GM23248 (cell line): ENCODE data around the gene ADAMTS15. TPM values are rescaled to one million over a fixed set of nuclear protein-coding genes. Genes with fewer than 3 reads are reported as not detected.

ENCODE experiments used
- DNase-seq: peaks from one replicate; pipeline ENCODE4 v3.0.0-alpha.2; 2015
- H2AFZ ChIP-seq: fragments of 200-600 bp; sonication (generic); 2 replicates; pipeline ENCODE4 v1.6.1; 2016; ENCODE audit warnings: antibody characterized with exemption
- H3F3A ChIP-seq: fragments of 200-600 bp; sonication (generic); 2 replicates; pipeline ENCODE4 v1.6.1; 2016; ENCODE audit warnings: mild to moderate bottlenecking, antibody characterized with exemption, mixed run types; ENCODE audit not compliant: insufficient read depth
- H3K27ac ChIP-seq: fragments of 200-600 bp; sonication (generic); 2 replicates; pipeline ENCODE4 v1.5.1; 2016; ENCODE audit warnings: mild to moderate bottlenecking
- H3K27me3 ChIP-seq: fragments of 200-600 bp; sonication (generic); replicated peaks from 2 replicates; pipeline ENCODE4 v1.6.1; 2016; ENCODE audit warnings: mild to moderate bottlenecking; ENCODE audit not compliant: insufficient read depth
- H3K36me3 ChIP-seq: fragments of 200-600 bp; sonication (generic); 2 replicates; pipeline ENCODE4 v1.6.1; 2016; ENCODE audit warnings: low read depth, mild to moderate bottlenecking
- H3K4me1 ChIP-seq: fragments of 200-600 bp; sonication (generic); 2 replicates; pipeline ENCODE4 v1.6.1; 2016; ENCODE audit warnings: mild to moderate bottlenecking; ENCODE audit not compliant: insufficient read depth
- H3K4me2 ChIP-seq: fragments of 200-600 bp; sonication (generic); one replicate; pipeline ENCODE4 v1.6.1; 2016; ENCODE audit warnings: mild to moderate bottlenecking; ENCODE audit not compliant: unreplicated experiment
- H3K4me3 ChIP-seq: fragments of 200-600 bp; sonication (generic); 2 replicates; pipeline ENCODE4 v1.5.1; 2016; ENCODE audit warnings: mild to moderate bottlenecking
- H3K79me2 ChIP-seq: fragments of 200-600 bp; sonication (generic); 2 replicates; pipeline ENCODE4 v1.6.1; 2016; ENCODE audit warnings: mild to moderate bottlenecking; ENCODE audit not compliant: insufficient read depth
- H3K9ac ChIP-seq: fragments of 200-600 bp; sonication (generic); 2 replicates; pipeline ENCODE4 v1.6.1; 2016; ENCODE audit warnings: mild to moderate bottlenecking
- H3K9me2 ChIP-seq: fragments of 200-600 bp; sonication (generic); 2 replicates; pipeline ENCODE4 v1.6.1; 2016; ENCODE audit warnings: mixed run types, mild to moderate bottlenecking, moderate library complexity; ENCODE audit not compliant: insufficient read depth
- H3K9me3 ChIP-seq: fragments of 200-600 bp; sonication (generic); one replicate; pipeline ENCODE4 v1.6.1; 2017; ENCODE audit warnings: low read depth
- H4K20me1 ChIP-seq: fragments of 200-600 bp; sonication (generic); 2 replicates; pipeline ENCODE4 v1.6.0; 2016; ENCODE audit not compliant: insufficient read depth
- EZH2 ChIP-seq: fragments of 200-600 bp; sonication (generic); IDR thresholded peaks from 2 replicates; pipeline ENCODE4 v1.6.1; 2018; ENCODE audit warnings: antibody characterized with exemption, mild to moderate bottlenecking; ENCODE audit not compliant: insufficient read depth, poor library complexity, severe bottlenecking
- EZH2phosphoT487 ChIP-seq: fragments of 200-600 bp; sonication (generic); IDR thresholded peaks from 2 replicates; pipeline ENCODE4 v1.6.1; 2018; ENCODE audit warnings: antibody characterized with exemption, moderate library complexity, mild to moderate bottlenecking, low read depth; ENCODE audit not compliant: insufficient read depth
- WGBS, 2 experiments: methylation state at CpG; one replicate each; pipeline ENCODE4 v1.1.6; 2015 to 2017; ENCODE audit warnings: low lambda C conversion rate in 2 of 2, low coverage in 1 of 2; ENCODE audit errors: missing lambda C conversion rate in 2 of 2; 5-methylcytosine and 5-hydroxymethylcytosine counted together
- in situ Hi-C: fragments of 300-500 bp; cut with MboI; formaldehyde crosslinking; loops from 2 replicates; pipeline ENCODE4 v1.15.0; 2020
- polyA plus RNA-seq: library from polyadenylated mRNA; unstranded; fragments of >200 nt; fragmentation: Nextera tagmentation; extraction: Ambion mirVana; gene quantifications from 2 replicates; pipeline ENCODE4 v1.2.1, GENCODE V29; 2016
- total RNA-seq: library from RNA; depleted of rRNA; stranded (reverse); fragments of >200 nt; shearing (Covaris generic); gene quantifications from 2 replicates; pipeline ENCODE4 v1.2.3, GENCODE V29; 2014

Gene ADAMTS15
- total and polyA plus RNA-seq, 2 experiments from 2014 or later: 0.09 to 0.97 TPM

DNA sequence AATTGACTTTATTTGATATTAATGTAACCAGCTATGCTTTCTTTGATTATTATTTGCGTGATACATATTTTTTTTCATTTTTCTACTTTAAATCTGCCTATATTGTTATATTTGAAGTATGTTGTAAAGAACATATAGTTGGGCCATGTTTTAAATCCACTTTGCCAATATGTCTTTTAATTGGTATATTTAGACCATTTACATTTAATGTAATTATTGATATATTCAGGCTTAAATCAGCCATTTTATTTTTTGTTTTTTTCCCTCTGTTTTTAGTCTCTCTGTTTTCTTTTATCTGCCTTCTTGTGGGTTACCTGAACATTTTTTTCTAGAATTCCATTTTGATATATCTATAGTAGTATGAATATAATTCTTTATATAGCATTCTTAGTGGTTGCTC, 55.9 kb downstream of the ADAMTS15 start:
- Histone ChIP-seq H3K4me2 (no peak overlapping the region), H3K4me1 (peaks cover 7% of the 10 kb centered on the region; the same call in 1 of the 2 replicates), H3K9me3 (peaks cover 6% of the 10 kb centered on the region), H3K4me3 (no peak overlapping the region), H3K36me3 (no peaks in the 10 kb centered on the region), H3F3A (no peaks in the 10 kb centered on the region), H3K27me3 (no peaks in the 10 kb centered on the region), H3K79me2 (no peaks in the 10 kb centered on the region), H2AFZ (no peak overlapping the region), H3K9ac (no peak overlapping the region), H3K9me2 (no peaks in the 10 kb centered on the region), H4K20me1 (no peaks in the 10 kb centered on the region), H3K27ac (no peak overlapping the region)
- 93 to 97% methylated on average over 1 of the region's 1 CpG for WGBS, 2 experiments
- DNase-seq: no peak
- in situ Hi-C loops: no loop called here
- TF ChIP-seq EZH2phosphoT487 (no peak), EZH2 (no peak)

DNA sequence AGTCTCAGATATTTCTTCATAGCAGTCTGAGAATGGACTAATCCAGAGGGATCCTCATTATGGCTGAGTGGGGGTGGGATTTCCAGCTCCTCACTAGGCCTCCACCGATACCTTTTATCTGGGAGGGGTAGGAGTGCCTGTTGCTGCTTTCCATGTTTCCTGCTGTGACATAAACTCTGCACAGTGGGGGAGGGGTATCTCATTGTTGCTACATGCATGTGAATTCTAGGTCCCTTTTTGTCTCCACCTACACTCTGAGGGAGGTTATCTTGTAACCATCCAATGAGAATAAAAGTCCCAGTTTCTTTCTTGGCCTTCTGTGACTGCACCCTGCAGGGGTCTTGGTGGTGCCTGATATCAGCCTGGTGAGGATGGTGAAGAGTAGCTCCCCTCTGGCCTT, 60.5 kb downstream of the ADAMTS15 start:
- TF ChIP-seq EZH2: no peak
- TF ChIP-seq EZH2phosphoT487: no peak
- in situ Hi-C loops: no loop called here
- H3K9ac ChIP-seq: no peak overlapping the region
- no peak overlapping the region for H3K4me2 ChIP-seq
- no peaks in the 10 kb centered on the region for H3K9me2 ChIP-seq
- DNase-seq: no peak
- no peaks in the 10 kb centered on the region for H3K36me3 ChIP-seq
- H3K79me2 ChIP-seq: no peaks in the 10 kb centered on the region
- no peaks in the 10 kb centered on the region for H4K20me1 ChIP-seq
- H3K4me3 ChIP-seq: no peak overlapping the region
- H2AFZ ChIP-seq: no peak overlapping the region
- H3F3A ChIP-seq: no peaks in the 10 kb centered on the region
- H3K9me3 ChIP-seq: peaks cover 6% of the 10 kb centered on the region
- peaks cover 13% of the 10 kb centered on the region for H3K4me1 ChIP-seq
- WGBS, 2 experiments: 69 to 71% methylated on average over 1 of the region's 1 CpG
- no peaks in the 10 kb centered on the region for H3K27me3 ChIP-seq
- H3K27ac ChIP-seq: no peak overlapping the region

DNA sequence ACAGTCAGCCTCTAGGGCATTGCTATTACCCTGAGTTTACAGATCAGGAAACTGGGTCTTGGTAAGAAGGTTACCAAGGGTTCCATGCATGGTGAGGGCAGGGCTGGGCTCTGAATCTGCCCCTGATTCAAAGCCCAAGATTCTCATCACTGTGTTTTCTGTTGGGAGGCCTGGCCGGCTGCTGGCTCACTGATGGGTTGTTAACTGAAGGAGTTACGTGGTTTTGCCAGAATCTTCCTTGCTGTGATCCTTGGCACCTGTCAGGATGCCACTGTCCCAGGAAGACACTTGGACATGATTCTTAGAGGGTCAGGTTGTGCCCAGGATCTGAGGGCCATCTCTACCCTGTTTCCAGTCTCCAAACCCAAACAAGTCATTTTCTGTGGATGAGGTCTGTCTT, 61.5 kb downstream of the ADAMTS15 start:
- no peak overlapping the region for H3K4me2 ChIP-seq
- H3K36me3 ChIP-seq: no peaks in the 10 kb centered on the region
- WGBS, 2 experiments: 90 to 96% methylated on average over 2 of the region's 2 CpGs
- H3K79me2 ChIP-seq: no peaks in the 10 kb centered on the region
- TF ChIP-seq EZH2 (no peak), EZH2phosphoT487 (no peak)
- H3K4me3 ChIP-seq: no peak overlapping the region
- H3K4me1 ChIP-seq: peaks cover 23% of the 10 kb centered on the region
- H3K27me3 ChIP-seq: no peaks in the 10 kb centered on the region
- no peak overlapping the region for H3K27ac ChIP-seq
- no peak for DNase-seq
- in situ Hi-C loops: no loop called here
- H3K9ac ChIP-seq: no peak overlapping the region
- H3K9me3 ChIP-seq: peaks cover 4% of the 10 kb centered on the region
- H4K20me1 ChIP-seq: no peaks in the 10 kb centered on the region
- no peaks in the 10 kb centered on the region for H3F3A ChIP-seq
- no peak overlapping the region for H2AFZ ChIP-seq
- no peaks in the 10 kb centered on the region for H3K9me2 ChIP-seq

DNA sequence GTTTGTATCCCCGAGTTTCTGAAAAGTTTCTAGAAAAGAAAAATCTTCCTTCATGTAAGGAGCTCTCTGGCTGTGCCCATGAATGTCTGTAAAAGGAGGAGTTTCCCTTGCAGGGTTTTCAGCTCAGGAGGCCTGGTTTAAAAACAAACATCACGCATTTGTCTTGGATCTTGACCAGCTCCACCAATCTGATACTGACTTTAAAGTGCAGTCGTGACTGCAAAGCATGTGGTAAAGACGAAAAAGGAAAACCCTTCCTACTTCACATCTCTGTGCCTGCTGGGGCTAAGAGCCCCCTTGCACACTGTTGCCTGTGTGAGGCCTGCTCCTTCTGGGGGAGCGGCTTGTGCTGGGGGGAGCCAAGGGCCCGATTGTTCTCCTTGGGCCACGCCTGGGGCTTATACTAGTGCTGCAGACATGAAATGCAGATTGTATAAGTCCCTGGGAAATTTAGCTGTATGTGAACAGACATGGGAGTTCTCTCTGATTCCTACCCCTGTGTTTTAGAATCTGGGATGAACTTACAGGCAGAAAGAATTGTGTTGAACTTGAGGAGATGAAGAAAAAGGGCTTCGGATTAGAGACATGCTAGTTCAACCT, 62.1 kb downstream of the ADAMTS15 start:
- no peaks in the 10 kb centered on the region for H3K36me3 ChIP-seq
- no peak for DNase-seq
- H3F3A ChIP-seq: peaks cover 6% of the 10 kb centered on the region; the same call in 1 of the 2 replicates
- H3K4me2 ChIP-seq: no peak overlapping the region
- WGBS, 2 experiments: 54 to 56% methylated on average over 8 of the region's 8 CpGs
- no peaks in the 10 kb centered on the region for H4K20me1 ChIP-seq
- no peak overlapping the region for H3K27ac ChIP-seq
- no peak for TF ChIP-seq EZH2
- no peak for TF ChIP-seq EZH2phosphoT487
- H3K9ac ChIP-seq: no peak overlapping the region
- no peaks in the 10 kb centered on the region for H3K27me3 ChIP-seq
- no peaks in the 10 kb centered on the region for H3K9me3 ChIP-seq
- in situ Hi-C loops: no loop called here
- no peak overlapping the region for H2AFZ ChIP-seq
- H3K79me2 ChIP-seq: no peaks in the 10 kb centered on the region
- peaks cover 28% of the 10 kb centered on the region for H3K4me1 ChIP-seq
- H3K9me2 ChIP-seq: no peaks in the 10 kb centered on the region
- H3K4me3 ChIP-seq: no peak overlapping the region

DNA sequence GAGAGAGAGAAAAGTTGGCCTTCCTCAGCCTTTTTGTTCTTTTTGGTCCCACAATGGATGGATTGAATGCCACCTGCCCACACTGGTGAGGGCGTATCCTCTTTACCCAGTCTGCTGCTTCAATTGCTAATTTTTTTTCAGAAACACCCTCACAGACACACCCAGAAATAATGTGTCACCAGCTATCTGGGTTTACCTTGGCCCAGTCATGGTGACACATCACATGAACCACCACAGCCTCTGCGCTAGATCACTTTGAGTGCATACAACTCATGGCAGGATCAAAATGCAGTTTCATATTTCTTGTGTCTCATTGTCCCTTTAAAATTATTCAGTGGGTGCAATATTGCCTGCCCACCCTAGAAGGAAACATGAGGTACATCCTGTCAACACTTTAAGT, 63.3 kb downstream of the ADAMTS15 start:
- Histone ChIP-seq H3K27me3 (no peaks in the 10 kb centered on the region), H3F3A (peaks cover 10% of the 10 kb centered on the region; the same call in 1 of the 2 replicates), H2AFZ (no peak overlapping the region), H4K20me1 (no peaks in the 10 kb centered on the region), H3K27ac (no peak overlapping the region), H3K9ac (no peak overlapping the region), H3K4me1 (peaks cover 36% of the 10 kb centered on the region), H3K4me3 (no peak overlapping the region), H3K79me2 (no peaks in the 10 kb centered on the region), H3K9me2 (no peaks in the 10 kb centered on the region), H3K4me2 (no peak overlapping the region), H3K9me3 (no peaks in the 10 kb centered on the region), H3K36me3 (no peaks in the 10 kb centered on the region)
- no peak for TF ChIP-seq EZH2
- TF ChIP-seq EZH2phosphoT487: no peak
- in situ Hi-C loops: no loop called here
- peak; percentile 65 for DNase-seq
- WGBS, 2 experiments: 79 to 82% methylated on average over 2 of the region's 2 CpGs
